Lung (tissue), 16 donors: Measurements from ENCODE around the gene C9orf57. TPM values are rescaled to one million over a fixed set of nuclear protein-coding genes. Genes with fewer than 3 reads are reported as not detected.
"Not testable (repeated sequence)": the region's sequence is repeated elsewhere in the genome, so short reads cannot be mapped to it uniquely, and the experiment has no call there.

ENCODE experiments used
- ATAC-seq: fragments of 200-7000 bp; cut with Tn5 transposase; one replicate; pipeline ENCODE4 v1.9.1; 2020; ENCODE audit warnings: moderate number of reproducible peaks; ENCODE audit not compliant: insufficient read depth, low FRiP score
- DNase-seq, 3 donors: peaks; one replicate each; pipeline ENCODE4 v3.0.0-alpha.2; 2013 to 2017
- H3K27ac ChIP-seq, 2 donors: one replicate each; pipeline ENCODE4 v1.5.1; 2013; ENCODE audit warnings: mild to moderate bottlenecking in 2 of 2, moderate library complexity in 2 of 2, control low read depth in 1 of 2, inconsistent platforms in 1 of 2, low read depth in 1 of 2, low read length in 1 of 2
- H3K27me3 ChIP-seq, 3 donors: one replicate each; pipeline ENCODE4 v1.5.1; 2013; ENCODE audit warnings: low read length in 2 of 3; ENCODE audit not compliant: control insufficient read depth in 3 of 3, insufficient read depth in 3 of 3
- H3K36me3 ChIP-seq, 4 donors: one replicate each; pipeline ENCODE4 v1.5.1; 2013; ENCODE audit warnings: low read length in 4 of 4, mild to moderate bottlenecking in 1 of 4, moderate library complexity in 1 of 4; ENCODE audit not compliant: control insufficient read depth in 4 of 4, insufficient read depth in 4 of 4
- H3K4me1 ChIP-seq, 5 donors: one replicate each; pipeline ENCODE4 v1.5.1; 2013; ENCODE audit warnings: low read length in 5 of 5, mild to moderate bottlenecking in 2 of 5, moderate library complexity in 1 of 5; ENCODE audit not compliant: control insufficient read depth in 5 of 5, insufficient read depth in 5 of 5
- H3K4me3 ChIP-seq: one replicate; pipeline ENCODE4 v1.5.1; 2013; ENCODE audit warnings: mild to moderate bottlenecking, control low read depth, moderate library complexity
- H3K9ac ChIP-seq, 2 donors: one replicate each; pipeline ENCODE4 v1.5.1; 2013; ENCODE audit warnings: low read length in 2 of 2, control low read depth in 1 of 2; ENCODE audit not compliant: insufficient read depth in 1 of 2
- H3K9me3 ChIP-seq, 4 donors: one replicate each; pipeline ENCODE4 v1.5.1; 2013; ENCODE audit warnings: low read length in 3 of 4, mild to moderate bottlenecking in 1 of 4, moderate library complexity in 1 of 4; ENCODE audit not compliant: control insufficient read depth in 4 of 4, insufficient read depth in 3 of 4
- WGBS, 2 donors: extraction: QIAGEN DNeasy Blood & Tissue Kit; methylation state at CpG; one replicate each; pipeline ENCODE4 v1.1.7; 2013; 5-methylcytosine and 5-hydroxymethylcytosine counted together
- long read RNA-seq, 5 donors: transcript quantifications; one replicate each; lab custom pipeline, GENCODE V29; 2026
- polyA plus RNA-seq, 2 donors: library from polyadenylated mRNA; stranded (reverse); fragments of 200-250 nt; gene quantifications; one replicate each; pipeline ENCODE4 v1.2.1, GENCODE V29; 2013
- total RNA-seq, 2 donors: library from RNA; depleted of rRNA in 1 of 2; stranded (reverse); fragments of >200 nt in 1 of 2; gene quantifications; one replicate each; pipeline ENCODE4 v1.2.1, GENCODE V29; 2014 to 2021
- TF ChIP-seq, protein P1 (sequence below): IDR thresholded peaks from 2 replicates; pipeline ENCODE4 v1.5.1; 2012; ENCODE audit warnings: mild to moderate bottlenecking; ENCODE audit errors: control extremely low read depth, extremely low read depth
- donor health status: control.
- donor health status: control.
- donor health status: Bipolar disorder and iron deficiency.
- donor health status: healthy.
- donor health status: DM: yes; HTN: yes; CAD: no.

C9orf57 gene
- total RNA-seq, result not detected
- polyA plus RNA-seq, result not detected
- long read RNA-seq, donor 1, result 0 reads
- long read RNA-seq, donor 2, result 0 reads
- long read RNA-seq, donor 3, result 0 reads
- long read RNA-seq, donor 4, result 0 reads
- long read RNA-seq, donor 5, result 0 reads

DNA sequence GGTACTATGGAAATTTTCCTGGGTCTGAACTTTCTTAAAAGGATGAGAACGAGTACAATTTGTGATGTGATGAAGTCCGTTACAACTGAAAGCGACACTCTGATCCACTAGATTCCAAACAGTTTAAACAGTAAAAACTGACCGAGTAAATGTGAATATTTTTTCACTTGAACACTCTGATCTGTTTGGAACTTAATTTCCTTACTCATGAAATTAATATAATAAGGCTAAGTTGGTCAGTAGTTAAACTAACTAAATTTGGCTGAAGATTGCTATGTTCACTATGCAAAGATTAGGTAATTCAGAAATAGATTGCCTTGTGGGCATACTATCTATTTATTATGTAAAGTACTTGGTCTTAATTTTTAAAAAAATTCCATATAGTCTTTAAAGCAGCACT lies at the start of gene C9orf57:
C9orf57 (minus strand) TSS at position 101 of the 400 bp plus-strand sequence. CDS start 1,282 bp downstream, outside the sequence.
- no peaks in the 10 kb centered on the region for H3K36me3 ChIP-seq
- no peak within 1 kb of the TSS for H3K9ac ChIP-seq
- no peak for DNase-seq
- H3K9me3 ChIP-seq, result no peaks in the 10 kb centered on the region
- TF ChIP-seq, protein P1, sequence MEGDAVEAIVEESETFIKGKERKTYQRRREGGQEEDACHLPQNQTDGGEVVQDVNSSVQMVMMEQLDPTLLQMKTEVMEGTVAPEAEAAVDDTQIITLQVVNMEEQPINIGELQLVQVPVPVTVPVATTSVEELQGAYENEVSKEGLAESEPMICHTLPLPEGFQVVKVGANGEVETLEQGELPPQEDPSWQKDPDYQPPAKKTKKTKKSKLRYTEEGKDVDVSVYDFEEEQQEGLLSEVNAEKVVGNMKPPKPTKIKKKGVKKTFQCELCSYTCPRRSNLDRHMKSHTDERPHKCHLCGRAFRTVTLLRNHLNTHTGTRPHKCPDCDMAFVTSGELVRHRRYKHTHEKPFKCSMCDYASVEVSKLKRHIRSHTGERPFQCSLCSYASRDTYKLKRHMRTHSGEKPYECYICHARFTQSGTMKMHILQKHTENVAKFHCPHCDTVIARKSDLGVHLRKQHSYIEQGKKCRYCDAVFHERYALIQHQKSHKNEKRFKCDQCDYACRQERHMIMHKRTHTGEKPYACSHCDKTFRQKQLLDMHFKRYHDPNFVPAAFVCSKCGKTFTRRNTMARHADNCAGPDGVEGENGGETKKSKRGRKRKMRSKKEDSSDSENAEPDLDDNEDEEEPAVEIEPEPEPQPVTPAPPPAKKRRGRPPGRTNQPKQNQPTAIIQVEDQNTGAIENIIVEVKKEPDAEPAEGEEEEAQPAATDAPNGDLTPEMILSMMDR, result no peak
- 93 to 95% methylated on average over 4 of the region's 4 CpGs for WGBS, 2 donors
- H3K4me3 ChIP-seq, result no peak within 1 kb of the TSS
- no peaks in the 10 kb centered on the region for H3K4me1 ChIP-seq
- no peak within 1 kb of the TSS for H3K27ac ChIP-seq
- no peak for ATAC-seq
- H3K27me3 ChIP-seq, result no peaks in the 10 kb centered on the region

GRCh38 chr9:72102520-72102919 lies 42.1 kb upstream of the C9orf57 start:
- ATAC-seq, result no peak
- 84 to 85% methylated on average over 2 of the region's 2 CpGs for WGBS, 2 donors

GRCh38 chr9:72095520-72095919 lies 35.1 kb upstream of the C9orf57 start:
- ATAC-seq, H3K27me3 ChIP-seq: not testable (repeated sequence)
- WGBS, 2 donors, result 65 to 79% methylated on average over 3 of the region's 3 CpGs

More at GRCh38 chr9:72102520-72102919, 42.1 kb upstream of the C9orf57 start:
- Histone ChIP-seq H3K27ac (no peak overlapping the region), H3K36me3 (no peaks in the 10 kb centered on the region), H3K4me3 (no peak overlapping the region), H3K27me3 (no peaks in the 10 kb centered on the region), H3K4me1 (no peaks in the 10 kb centered on the region), H3K9me3 (no peaks in the 10 kb centered on the region), H3K9ac (no peak overlapping the region)
- no peak for DNase-seq
- TF ChIP-seq, protein P1, result no peak

GRCh38 chr9:72092820-72093219 lies 32.4 kb upstream of the C9orf57 start:
- Histone ChIP-seq H3K9me3 (no peaks in the 10 kb centered on the region), H3K4me3 (no peak overlapping the region), H3K36me3 (no peaks in the 10 kb centered on the region), H3K27ac (no peak overlapping the region), H3K27me3 (no peaks in the 10 kb centered on the region), H3K9ac (no peak overlapping the region), H3K4me1 (no peaks in the 10 kb centered on the region)
- WGBS, 2 donors, result 77 to 80% methylated on average over 6 of the region's 6 CpGs
- DNase-seq (no peak), ATAC-seq (no peak)
- TF ChIP-seq, protein P1, result no peak

More at GRCh38 chr9:72095520-72095919, 35.1 kb upstream of the C9orf57 start:
- H3K4me1 ChIP-seq, H3K9me3 ChIP-seq, H3K9ac ChIP-seq, H3K36me3 ChIP-seq, DNase-seq, H3K27ac ChIP-seq, H3K4me3 ChIP-seq: not testable (repeated sequence)
